Trophoblast cell (in vitro differentiated cells and primary cell): Measurements from ENCODE around the gene BZW1.

Experiments used
- DNase-seq, 2 donors: peaks; one replicate each; pipeline ENCODE4 v3.0.0-alpha.2; 2016
- H2AFZ ChIP-seq: 2 replicates; pipeline ENCODE4 v1.6.1; 2013; ENCODE audit warnings: low read length, moderate library complexity, mild to moderate bottlenecking; ENCODE audit not compliant: insufficient read depth, poor library complexity
- H2AK5ac ChIP-seq: 2 replicates; pipeline ENCODE4 v1.6.1; 2013; ENCODE audit warnings: mild to moderate bottlenecking, low read length
- H2BK120ac ChIP-seq: 2 replicates; pipeline ENCODE4 v1.6.1; 2013; ENCODE audit warnings: low read length, mild to moderate bottlenecking, moderate library complexity; ENCODE audit not compliant: insufficient read depth, poor library complexity
- H2BK12ac ChIP-seq: 2 replicates; pipeline ENCODE4 v1.6.1; 2013; ENCODE audit warnings: mild to moderate bottlenecking, low read length, moderate library complexity
- H2BK5ac ChIP-seq: 2 replicates; pipeline ENCODE4 v1.6.1; 2013; ENCODE audit warnings: low read length, low read depth, moderate library complexity, mild to moderate bottlenecking; ENCODE audit not compliant: poor library complexity
- H3K14ac ChIP-seq: 2 replicates; pipeline ENCODE4 v1.6.1; 2013; ENCODE audit warnings: mild to moderate bottlenecking, low read length
- H3K18ac ChIP-seq: 2 replicates; pipeline ENCODE4 v1.6.1; 2013; ENCODE audit warnings: mild to moderate bottlenecking, low read length
- H3K23ac ChIP-seq: 2 replicates; pipeline ENCODE4 v1.6.1; 2013; ENCODE audit warnings: low read length
- H3K27ac ChIP-seq: 2 replicates; pipeline ENCODE4 v1.5.1; 2013; ENCODE audit warnings: low read depth, mild to moderate bottlenecking, inconsistent platforms, low read length, moderate library complexity
- H3K27me3 ChIP-seq: 2 replicates; pipeline ENCODE4 v1.6.1; 2013; ENCODE audit warnings: inconsistent platforms, mild to moderate bottlenecking, low read length, moderate library complexity; ENCODE audit not compliant: insufficient read depth
- H3K36me3 ChIP-seq, 2 experiments: 1 replicate in 1 of 2; 2 replicates in 1 of 2; pipeline ENCODE4 v1.6.1; 2013; ENCODE audit warnings: low read length in 2 of 2, mild to moderate bottlenecking in 2 of 2, moderate library complexity in 1 of 2; ENCODE audit not compliant: insufficient read depth in 2 of 2, control insufficient read depth in 1 of 2
- H3K4ac ChIP-seq: 2 replicates; pipeline ENCODE4 v1.6.1; 2013; ENCODE audit warnings: low read depth, mild to moderate bottlenecking, low read length, moderate library complexity
- H3K4me1 ChIP-seq, 2 experiments: 1 replicate in 1 of 2; 2 replicates in 1 of 2; pipeline ENCODE4 v1.6.1; 2013; ENCODE audit warnings: low read length in 2 of 2, mild to moderate bottlenecking in 2 of 2, moderate library complexity in 1 of 2; ENCODE audit not compliant: insufficient read depth in 2 of 2, control insufficient read depth in 1 of 2
- H3K4me2 ChIP-seq: 2 replicates; pipeline ENCODE4 v1.6.1; 2013; ENCODE audit warnings: inconsistent platforms, mild to moderate bottlenecking, low read length, moderate library complexity
- H3K4me3 ChIP-seq: 2 replicates; pipeline ENCODE4 v1.5.1; 2013; ENCODE audit warnings: mild to moderate bottlenecking, low read depth, low read length, inconsistent platforms
- H3K79me1 ChIP-seq: one replicate; pipeline ENCODE4 v1.6.1; 2013; ENCODE audit warnings: low read length
- H3K79me2 ChIP-seq: 2 replicates; pipeline ENCODE4 v1.6.1; 2013; ENCODE audit warnings: low read length, mild to moderate bottlenecking; ENCODE audit not compliant: control insufficient read depth, insufficient read depth, poor library complexity
- H3K9ac ChIP-seq: 2 replicates; pipeline ENCODE4 v1.6.1; 2013; ENCODE audit warnings: mild to moderate bottlenecking, low read length
- H3K9me3 ChIP-seq: 2 replicates; pipeline ENCODE4 v1.6.1; 2013; ENCODE audit warnings: low read depth, mild to moderate bottlenecking, control low read depth, inconsistent platforms, low read length; ENCODE audit not compliant: insufficient read depth
- H4K12ac ChIP-seq: 2 replicates; pipeline ENCODE4 v1.6.1; 2013; ENCODE audit warnings: low read depth, mild to moderate bottlenecking, low read length, moderate library complexity
- H4K8ac ChIP-seq: 2 replicates; pipeline ENCODE4 v1.6.1; 2013; ENCODE audit warnings: low read depth, mild to moderate bottlenecking, low read length, moderate library complexity
- H4K91ac ChIP-seq: one replicate; pipeline ENCODE4 v1.6.1; 2013; ENCODE audit warnings: low read depth, mild to moderate bottlenecking, low read length, moderate library complexity
- WGBS: extraction: QIAGEN DNeasy Blood & Tissue Kit; methylation state at CpG from one replicate; pipeline ENCODE4 v1.1.7; 2013; ENCODE audit warnings: missing lambda C conversion rate; ENCODE audit not compliant: insufficient read length, insufficient coverage; ENCODE audit errors: extremely low coverage; 5-methylcytosine and 5-hydroxymethylcytosine counted together

Gene BZW1

GRCh38 chr2:200821686-200822245 lies 10.1 kb downstream of the BZW1 start:
- no peak overlapping the region for H2AFZ ChIP-seq
- DNase-seq: no peak
- no peak overlapping the region for H2BK5ac ChIP-seq
- H3K79me1 ChIP-seq: no peaks in the 10 kb centered on the region
- H3K4me2 ChIP-seq: no peak overlapping the region
- peaks cover 17 to 34% of the 10 kb centered on the region in 2 experiments for H3K36me3 ChIP-seq
- H3K4ac ChIP-seq: no peak overlapping the region
- no peak overlapping the region for H3K23ac ChIP-seq
- H2BK12ac ChIP-seq: no peak overlapping the region
- no peak overlapping the region for H3K4me3 ChIP-seq
- no peak overlapping the region for H4K8ac ChIP-seq
- no peak overlapping the region for H3K14ac ChIP-seq
- no peak overlapping the region for H4K12ac ChIP-seq
- H3K9ac ChIP-seq: no peak overlapping the region
- WGBS: no CpG with 5 or more reads among the region's 6 CpGs
- H2BK120ac ChIP-seq: no peak overlapping the region
- H2AK5ac ChIP-seq: no peak overlapping the region
- H4K91ac ChIP-seq: no peak overlapping the region
- no peaks in the 10 kb centered on the region for H3K9me3 ChIP-seq
- H3K4me1 ChIP-seq: no peaks in the 10 kb centered on the region
- H3K79me2 ChIP-seq: no peaks in the 10 kb centered on the region
- H3K27ac ChIP-seq: no peak overlapping the region
- H3K18ac ChIP-seq: no peak overlapping the region
- H3K27me3 ChIP-seq: no peaks in the 10 kb centered on the region

- H2BK5ac ChIP-seq: no peak overlapping the region
- H3K14ac ChIP-seq: no peak overlapping the region
- H3K4ac ChIP-seq: no peak overlapping the region
- no peak overlapping the region for H3K9ac ChIP-seq
- no peak overlapping the region for H3K4me3 ChIP-seq
- H3K4me1 ChIP-seq: no peaks in the 10 kb centered on the region
- H4K8ac ChIP-seq: no peak overlapping the region
- H3K36me3 ChIP-seq: no peaks in the 10 kb centered on the region
- H3K4me2 ChIP-seq: no peak overlapping the region
- H4K12ac ChIP-seq: no peak overlapping the region
- H4K91ac ChIP-seq: no peak overlapping the region
- no peaks in the 10 kb centered on the region for H3K27me3 ChIP-seq
- H3K18ac ChIP-seq: no peak overlapping the region
- H2AK5ac ChIP-seq: no peak overlapping the region
- DNase-seq: no peak
- H3K79me2 ChIP-seq: no peaks in the 10 kb centered on the region
- no peak overlapping the region for H2AFZ ChIP-seq
- WGBS: no CpG with 5 or more reads among the region's 2 CpGs
- H3K27ac ChIP-seq: no peak overlapping the region
- H2BK12ac ChIP-seq: no peak overlapping the region
- no peaks in the 10 kb centered on the region for H3K9me3 ChIP-seq
- no peak overlapping the region for H2BK120ac ChIP-seq
- no peak overlapping the region for H3K23ac ChIP-seq
- no peaks in the 10 kb centered on the region for H3K79me1 ChIP-seq
These were observed 16.4 kb downstream of the BZW1 start for GRCh38 chr2:200828104-200828503.

- Histone ChIP-seq H3K27ac (no peak overlapping the region), H3K27me3 (no peaks in the 10 kb centered on the region), H3K23ac (no peak overlapping the region), H3K79me2 (no peaks in the 10 kb centered on the region), H3K9ac (no peak overlapping the region), H3K4ac (no peak overlapping the region), H3K18ac (no peak overlapping the region), H2BK5ac (no peak overlapping the region), H2BK12ac (no peak overlapping the region), H4K12ac (no peak overlapping the region), H3K14ac (no peak overlapping the region), H4K91ac (no peak overlapping the region), H3K4me1 (no peaks in the 10 kb centered on the region), H2AFZ (no peak overlapping the region), H3K4me3 (no peak overlapping the region), H3K79me1 (no peaks in the 10 kb centered on the region), H3K36me3 (no peaks in the 10 kb centered on the region), H4K8ac (no peak overlapping the region), H3K9me3 (no peaks in the 10 kb centered on the region), H2AK5ac (no peak overlapping the region), H2BK120ac (no peak overlapping the region), H3K4me2 (no peak overlapping the region)
- DNase-seq: no peak
- no CpG with 5 or more reads among the region's 9 CpGs for WGBS
These were observed 17.0 kb downstream of the BZW1 start for GRCh38 chr2:200828572-200829257.

- H3K18ac ChIP-seq: no peak overlapping the region
- H3K27me3 ChIP-seq: no peaks in the 10 kb centered on the region
- H2AFZ ChIP-seq: no peak overlapping the region
- no peaks in the 10 kb centered on the region for H3K79me2 ChIP-seq
- no peak overlapping the region for H2BK5ac ChIP-seq
- H4K91ac ChIP-seq: no peak overlapping the region
- DNase-seq: no peak
- no peaks in the 10 kb centered on the region for H3K79me1 ChIP-seq
- H3K9me3 ChIP-seq: no peaks in the 10 kb centered on the region
- no peak overlapping the region for H3K4me3 ChIP-seq
- H3K9ac ChIP-seq: no peak overlapping the region
- no peak overlapping the region for H4K12ac ChIP-seq
- no peak overlapping the region for H2BK120ac ChIP-seq
- H2AK5ac ChIP-seq: no peak overlapping the region
- no peak overlapping the region for H3K14ac ChIP-seq
- WGBS: no CpG with 5 or more reads among the region's 2 CpGs
- no peak overlapping the region for H4K8ac ChIP-seq
- H3K23ac ChIP-seq: no peak overlapping the region
- no peaks in the 10 kb centered on the region for H3K36me3 ChIP-seq
- no peak overlapping the region for H2BK12ac ChIP-seq
- no peak overlapping the region for H3K4me2 ChIP-seq
- no peaks in the 10 kb centered on the region for H3K4me1 ChIP-seq
- H3K27ac ChIP-seq: no peak overlapping the region
- no peak overlapping the region for H3K4ac ChIP-seq
These were observed 17.5 kb downstream of the BZW1 start for GRCh38 chr2:200829258-200829655.
